Measurements from ENCODE around the gene DMAP1.

DNA sequence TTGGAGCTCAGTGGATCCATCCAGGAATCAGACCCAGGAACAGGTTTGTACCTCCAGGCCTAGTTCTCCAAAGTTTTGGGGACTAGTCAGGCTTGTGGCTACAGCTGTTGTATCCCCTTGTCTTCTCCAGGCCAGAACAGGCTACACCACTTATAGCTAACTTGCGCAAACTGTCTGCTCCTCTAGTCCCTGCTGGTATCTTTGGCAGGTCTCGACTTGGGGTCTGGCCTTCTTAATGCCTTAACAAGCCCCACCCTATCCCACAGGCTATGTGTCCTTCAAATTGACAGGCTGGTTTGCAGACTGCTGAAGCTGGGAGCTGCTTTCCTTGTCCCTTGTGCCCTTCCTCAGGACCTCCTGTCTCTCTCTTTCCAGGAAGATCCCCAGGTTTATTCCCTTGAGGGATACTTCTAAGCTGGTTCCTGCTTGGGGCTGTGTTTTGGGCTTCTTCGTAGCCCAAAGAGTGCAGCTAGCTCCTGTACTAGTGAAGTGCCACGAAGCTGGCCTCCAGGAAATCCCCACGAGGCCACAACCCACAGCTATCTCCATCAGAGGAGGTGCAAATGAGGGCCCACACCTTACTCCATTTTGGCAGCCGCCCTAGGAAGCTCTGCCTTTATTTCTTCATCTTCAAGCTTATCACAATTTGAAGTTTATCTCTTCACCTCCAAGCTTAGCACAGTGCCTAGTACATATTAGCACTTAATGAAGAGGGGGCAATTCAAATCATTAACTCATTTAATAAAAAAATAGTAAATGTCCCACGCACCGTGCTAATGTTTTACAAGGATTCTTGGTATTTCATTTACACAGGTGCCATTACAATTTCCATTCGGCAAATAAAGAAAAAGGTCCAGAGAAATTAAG, 683 bp upstream of the DMAP1 start:
- no peak for TF ChIP-seq CEBPB (IDR thresholded peaks at IDR 0.05)
- TF ChIP-seq TCF12 (IDR thresholded peaks at IDR 0.05; ENCODE audit: low read depth), result no peak
